Suppressor macrophage (primary cell): Measurements from ENCODE around the gene ACY1.
"Not testable (repeated sequence)": the region's sequence is repeated elsewhere in the genome, so short reads cannot be mapped to it uniquely, and the experiment has no call there.

Source experiments
- DNase-seq, 4 experiments: peaks; one replicate each; pipeline ENCODE4 v3.0.0-alpha.2; 2020 to 2022

The ACY1 gene

GRCh38 chr3:51983578-51984268, 388 bp downstream of the ACY1 start:
- DNase-seq: no peak

DNA sequence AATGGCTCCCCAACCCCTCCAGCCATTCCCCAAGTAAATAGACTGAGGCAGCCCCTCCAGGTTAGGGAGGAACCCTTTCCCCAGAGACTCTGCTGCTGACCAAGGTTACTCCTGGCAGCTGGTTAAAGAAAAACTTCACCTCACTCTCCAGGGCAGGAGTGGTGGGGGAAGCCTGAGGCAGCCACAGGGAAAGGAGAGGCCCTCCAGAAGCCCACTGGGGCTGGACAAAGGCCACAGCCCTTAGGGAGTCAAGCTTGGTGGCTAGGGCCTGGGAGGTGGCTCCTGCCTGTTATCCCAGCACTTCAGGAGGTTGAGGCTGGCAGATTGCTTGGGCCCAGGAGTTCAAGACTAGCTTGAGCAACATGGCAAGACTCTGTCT, 923 bp downstream of the ACY1 start:
- no peak for DNase-seq

- DNase-seq: no peak
These were observed 1.7 kb downstream of the ACY1 start for GRCh38 chr3:51985063-51985462.

DNA sequence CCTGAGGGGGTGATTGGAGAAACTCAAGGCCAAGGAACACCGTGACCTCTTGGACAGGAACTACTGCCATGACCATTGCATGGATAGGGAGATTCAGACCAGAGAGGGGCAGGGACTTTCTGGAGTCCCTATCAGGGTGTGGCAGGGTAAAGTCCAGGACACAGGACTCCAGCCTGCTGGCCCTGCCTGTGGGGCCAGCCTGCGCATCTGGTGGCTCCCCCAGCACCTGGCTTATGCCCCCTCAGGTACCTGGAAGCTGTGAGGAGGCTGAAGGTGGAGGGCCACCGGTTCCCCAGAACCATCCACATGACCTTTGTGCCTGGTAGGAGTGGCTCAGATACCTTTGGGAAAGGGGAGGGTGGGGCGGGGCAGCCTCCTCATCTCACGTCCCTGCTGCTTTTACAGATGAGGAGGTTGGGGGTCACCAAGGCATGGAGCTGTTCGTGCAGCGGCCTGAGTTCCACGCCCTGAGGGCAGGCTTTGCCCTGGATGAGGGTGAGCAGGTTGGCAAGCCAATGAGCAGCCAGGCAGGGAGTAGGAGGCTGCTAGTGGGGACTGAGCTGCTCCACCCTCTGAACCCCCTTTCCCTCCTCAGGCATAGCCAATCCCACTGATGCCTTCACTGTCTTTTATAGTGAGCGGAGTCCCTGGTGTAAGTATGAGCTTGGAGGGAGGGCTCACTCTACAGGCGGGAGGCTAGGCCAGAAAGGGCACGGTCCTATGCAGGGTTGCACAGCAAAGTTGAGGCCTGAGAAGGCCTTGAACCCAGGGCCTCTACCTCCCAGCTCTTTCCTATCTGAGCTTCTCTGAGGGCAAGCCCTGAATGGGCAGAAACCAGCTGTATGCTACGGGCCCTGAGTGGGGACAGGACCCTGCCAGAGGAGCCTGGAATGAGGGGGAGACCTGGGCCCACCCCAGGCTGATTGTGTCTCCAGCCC, 2.9 kb downstream of the ACY1 start:
- no peak for DNase-seq

GRCh38 chr3:51987568-51987967, 4.2 kb downstream of the ACY1 start:
- DNase-seq: no peak

DNA sequence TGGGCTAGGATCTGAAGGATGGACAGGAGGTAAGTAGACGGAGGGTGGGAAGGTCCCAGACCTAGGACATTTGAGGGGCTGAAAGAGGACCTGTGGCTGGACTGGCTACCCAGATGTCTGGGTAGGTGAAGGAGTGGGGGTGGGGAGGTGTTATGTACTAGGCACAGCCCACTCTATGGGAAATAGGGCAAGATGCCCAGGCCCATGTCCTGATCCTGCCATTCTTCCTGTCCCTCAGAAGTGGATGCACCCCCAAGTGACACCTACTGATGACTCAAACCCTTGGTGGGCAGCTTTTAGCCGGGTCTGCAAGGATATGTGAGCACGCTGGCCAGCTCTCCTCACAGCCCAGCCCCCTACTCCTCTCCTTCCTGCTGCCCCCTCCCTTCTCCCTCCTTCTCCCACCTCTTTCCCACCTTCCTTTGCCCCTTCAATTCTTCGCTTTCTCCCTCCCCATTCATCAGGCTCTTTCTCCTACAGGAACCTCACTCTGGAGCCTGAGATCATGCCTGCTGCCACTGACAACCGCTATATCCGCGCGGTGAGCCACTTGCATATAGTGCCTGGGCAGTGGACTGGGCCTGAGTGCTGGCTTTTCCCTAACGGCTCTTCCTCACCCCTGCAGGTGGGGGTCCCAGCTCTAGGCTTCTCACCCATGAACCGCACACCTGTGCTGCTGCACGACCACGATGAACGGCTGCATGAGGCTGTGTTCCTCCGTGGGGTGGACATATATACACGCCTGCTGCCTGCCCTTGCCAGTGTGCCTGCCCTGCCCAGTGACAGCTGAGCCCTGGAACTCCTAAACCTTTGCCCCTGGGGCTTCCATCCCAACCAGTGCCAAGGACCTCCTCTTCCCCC, 5.2 kb downstream of the ACY1 start:
- no peak for DNase-seq

DNA sequence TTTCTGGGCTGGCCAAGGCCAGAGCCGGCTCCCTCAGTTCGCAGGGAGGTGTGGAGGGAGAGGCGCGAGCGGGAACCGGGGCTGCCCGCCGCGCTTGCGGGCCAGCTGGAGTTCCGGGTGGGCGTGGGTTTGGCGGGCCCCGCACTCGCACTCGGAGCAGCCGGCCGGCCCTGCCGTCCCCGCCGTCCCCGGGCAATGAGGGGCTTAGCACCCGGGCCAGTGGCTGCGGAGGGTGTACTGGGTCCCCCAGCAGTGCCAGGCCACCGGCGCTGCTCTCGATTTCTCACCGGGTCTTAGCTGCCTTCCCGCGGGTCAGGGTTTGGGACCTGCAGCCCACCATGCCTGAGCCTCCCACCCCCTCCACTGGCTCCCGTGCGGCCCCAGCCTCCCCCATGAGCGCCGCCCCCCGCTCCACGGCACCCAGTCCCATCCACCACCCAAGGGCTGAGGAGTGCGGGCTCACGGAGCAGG, 7.2 kb downstream of the ACY1 start:
- DNase-seq: not testable (repeated sequence)

GRCh38 chr3:51992017-51992682, 8.8 kb downstream of the ACY1 start:
- DNase-seq: no peak

DNA sequence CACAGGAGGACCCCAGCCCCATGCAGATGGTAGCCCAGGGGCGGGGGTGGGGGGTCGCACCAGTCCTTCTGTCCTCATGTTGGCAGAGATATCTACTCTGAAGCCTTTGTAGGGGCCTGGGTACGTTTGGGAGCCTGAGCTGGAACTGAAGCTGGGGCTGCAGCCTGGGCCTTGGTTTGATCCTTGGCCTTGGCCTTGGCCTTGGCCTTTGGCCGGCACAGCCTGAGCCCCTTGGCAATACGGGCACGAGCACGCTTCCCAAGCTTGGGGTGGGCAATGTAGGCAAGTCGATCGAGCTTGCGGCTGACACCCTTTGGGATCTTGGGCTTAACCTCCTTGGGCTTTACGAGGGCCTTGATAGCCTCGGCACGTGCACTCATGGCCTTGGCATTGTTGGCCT, 10.3 kb downstream of the ACY1 start:
- not testable (repeated sequence) for DNase-seq

- no peak for DNase-seq
These were observed 11.2 kb downstream of the ACY1 start for GRCh38 chr3:51994530-51994929.

GRCh38 chr3:51995346-51996163, 12.2 kb downstream of the ACY1 start, which contains the start of gene RPL29:
RPL29 (minus strand) TSS chr3:51995895; CDS start chr3:51995461, 434 bp downstream.
- DNase-seq: peak; percentile 95 to 97 (median 96)

DNA sequence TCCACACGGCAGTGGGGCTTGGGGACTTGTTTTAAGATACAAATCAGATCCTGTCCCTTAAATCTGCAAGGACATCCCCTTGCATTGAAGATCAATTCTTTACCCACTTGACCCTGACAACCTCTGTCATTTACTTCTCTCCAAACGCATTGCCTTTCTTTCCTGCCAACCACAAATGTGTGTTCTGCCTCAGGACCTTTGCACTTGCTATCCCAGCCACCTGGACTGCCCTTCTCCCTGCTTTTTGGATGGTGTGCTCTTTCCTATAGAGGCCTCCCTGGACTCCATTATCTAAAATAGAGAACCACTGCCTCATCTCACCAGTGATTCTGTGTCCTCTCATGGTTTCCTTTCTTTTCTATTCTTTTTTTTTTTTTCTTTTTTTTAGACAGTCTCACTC, 13.8 kb downstream of the ACY1 start:
- DNase-seq: no peak

- no peak for DNase-seq
These were observed 14.7 kb downstream of the ACY1 start for GRCh38 chr3:51997935-51998596.

DNA sequence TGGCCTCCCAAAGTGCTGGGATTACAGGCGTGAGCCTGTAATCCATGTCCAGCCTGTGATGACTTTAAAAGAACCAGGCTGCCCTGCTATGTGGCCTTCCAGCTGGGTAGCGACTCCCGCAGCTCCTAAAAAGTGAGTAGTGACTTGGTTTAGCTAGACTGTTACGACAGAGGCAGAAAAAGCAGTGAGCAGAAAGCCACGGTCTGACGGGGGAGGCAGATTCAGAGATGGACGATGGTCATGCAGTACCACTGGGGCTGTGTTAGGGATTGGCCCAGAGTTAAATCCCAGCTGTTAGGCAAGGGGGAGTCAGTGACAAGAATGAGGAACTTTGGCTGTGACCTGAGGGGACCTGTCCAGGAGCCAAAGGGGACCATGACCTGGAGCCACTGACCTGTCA, 15.4 kb downstream of the ACY1 start:
- DNase-seq: peak in 1 of 4 experiments; percentile 24

DNA sequence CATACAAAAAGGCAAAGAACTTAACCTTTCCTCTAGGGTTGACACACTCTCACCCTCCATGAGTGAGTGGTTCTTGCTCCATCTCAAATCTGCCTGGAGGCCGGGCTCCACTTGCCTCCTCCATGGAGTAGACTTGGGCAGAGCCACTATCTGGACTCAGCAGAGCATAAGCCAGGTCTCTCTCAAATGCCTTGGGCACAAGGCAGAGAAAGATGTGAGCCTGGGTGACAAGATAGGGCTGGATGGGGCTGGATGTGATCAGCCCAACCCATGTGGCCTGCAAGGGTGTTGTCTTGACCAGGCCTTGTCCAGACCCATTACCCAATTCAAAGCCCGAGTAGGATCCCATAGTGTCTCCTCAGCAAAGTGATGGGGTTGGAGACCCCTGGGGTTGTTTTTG, 16.5 kb downstream of the ACY1 start:
- no peak for DNase-seq

DNA sequence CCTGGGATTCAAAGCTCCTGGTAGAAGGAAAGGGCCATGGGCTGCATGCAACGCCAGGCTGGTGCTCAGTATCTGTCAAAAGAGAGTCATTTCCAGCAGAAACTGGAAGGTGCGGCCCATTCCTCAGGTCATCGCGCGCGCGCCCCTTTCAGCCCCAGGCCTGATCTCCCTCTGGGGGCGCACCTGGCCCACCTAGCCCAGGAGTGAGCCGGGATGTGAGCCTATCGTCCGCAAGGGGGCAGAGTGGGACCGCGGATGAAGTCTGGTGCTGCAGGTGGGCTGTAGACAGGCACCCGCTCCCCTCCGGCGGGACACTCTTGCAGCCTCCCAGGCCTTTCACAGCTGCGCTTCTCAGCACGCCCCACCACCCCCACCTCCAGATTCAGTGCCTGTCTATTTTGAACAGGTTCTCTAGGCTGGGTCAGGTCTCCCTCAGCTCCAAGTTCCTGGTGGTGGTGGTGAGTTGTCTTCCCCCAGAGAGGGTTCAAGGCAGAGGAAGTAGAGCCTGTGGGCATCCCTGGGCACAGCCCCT, 18.2 kb downstream of the ACY1 start:
- peak; percentile 62 to 83 (median 69) for DNase-seq

GRCh38 chr3:52002748-52003147, 19.4 kb downstream of the ACY1 start:
- DNase-seq: no peak

- DNase-seq: peak in 2 of 4 experiments; percentile 18 to 26
These were observed 20.9 kb downstream of the ACY1 start for GRCh38 chr3:52004163-52004787.

DNA sequence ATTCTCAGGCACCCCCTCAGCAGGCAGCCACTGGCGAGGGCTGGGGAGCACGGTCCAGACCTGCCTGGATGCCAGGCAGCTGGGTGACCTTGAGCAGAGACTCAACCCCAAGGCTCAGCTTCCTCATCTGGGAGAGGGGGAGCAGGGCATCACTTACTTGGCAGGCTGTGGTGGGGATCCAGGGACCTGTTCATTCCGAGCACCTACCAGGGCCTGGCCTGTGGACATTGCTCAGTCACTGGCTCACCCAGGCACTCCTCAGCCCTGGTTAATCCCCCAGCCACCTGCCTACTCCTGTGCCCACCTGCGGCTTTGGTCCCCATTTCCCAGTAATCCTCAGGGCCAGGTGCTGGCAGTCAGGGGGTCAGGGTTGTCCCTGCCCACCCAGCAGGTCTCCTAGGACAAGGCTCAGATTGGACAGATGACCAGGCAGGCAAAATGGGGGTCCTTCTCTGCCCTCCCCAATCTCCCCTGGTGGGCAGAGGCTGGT, 21.6 kb downstream of the ACY1 start:
- no peak for DNase-seq

DNA sequence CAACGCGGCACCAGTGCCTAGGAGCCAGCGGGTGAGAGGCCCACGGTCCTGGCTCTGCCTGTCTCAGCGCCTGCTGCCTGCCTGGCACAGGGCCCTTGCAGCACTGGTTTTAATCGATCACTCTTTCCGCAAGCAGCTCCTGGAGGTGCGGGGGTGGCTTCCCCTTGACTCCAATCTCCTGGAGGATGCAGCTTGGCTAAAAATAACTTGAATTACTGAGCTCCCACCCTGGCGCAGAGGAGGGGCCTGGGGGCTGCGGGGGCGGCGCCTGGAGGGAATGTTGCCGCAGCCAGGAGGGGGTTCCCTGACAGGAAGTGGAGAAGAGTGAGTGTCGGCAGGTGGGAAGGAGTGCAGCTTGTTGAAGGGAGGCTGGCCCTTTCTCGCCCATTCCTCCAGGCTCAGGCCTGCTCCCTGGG, 22.2 kb downstream of the ACY1 start:
- peak in 3 of 4 experiments; percentile 17 to 46 (median 28) for DNase-seq
